Aorta (tissue), 5 donors: ENCODE data around the gene PRR18. TPM values are rescaled to one million over a fixed set of nuclear protein-coding genes. Genes with fewer than 3 reads are reported as not detected.
A peak's percentile ranks its signal among the peaks of the same experiment; 100 is the strongest.

ENCODE experiments used
- ATAC-seq: fragments of 200-7000 bp; cut with Tn5 transposase; one replicate; pipeline ENCODE4 v1.9.1; 2022; ENCODE audit warnings: moderate library complexity; ENCODE audit not compliant: low FRiP score
- DNase-seq, 2 donors: peaks; one replicate each; pipeline ENCODE4 v3.0.0-alpha.2; 2020
- H3K27ac ChIP-seq, 2 donors: one replicate each; pipeline ENCODE4 v1.5.1; 2013; ENCODE audit warnings: low read length in 2 of 2, mild to moderate bottlenecking in 2 of 2, moderate library complexity in 2 of 2, control low read depth in 1 of 2, inconsistent platforms in 1 of 2, low read depth in 1 of 2
- H3K27me3 ChIP-seq, 2 donors: one replicate each; pipeline ENCODE4 v1.6.1; 2013; ENCODE audit warnings: control low read depth in 1 of 2, low read length in 1 of 2, mild to moderate bottlenecking in 1 of 2, moderate library complexity in 1 of 2; ENCODE audit not compliant: insufficient read depth in 2 of 2, control insufficient read depth in 1 of 2
- H3K36me3 ChIP-seq, 2 donors: one replicate each; pipeline ENCODE4 v1.6.1; 2013; ENCODE audit warnings: control low read depth in 1 of 2, low read length in 1 of 2, mild to moderate bottlenecking in 1 of 2; ENCODE audit not compliant: insufficient read depth in 2 of 2, control insufficient read depth in 1 of 2
- H3K4me1 ChIP-seq, 2 donors: one replicate each; pipeline ENCODE4 v1.6.1; 2013; ENCODE audit warnings: low read length in 2 of 2, control low read depth in 1 of 2, mild to moderate bottlenecking in 1 of 2, moderate library complexity in 1 of 2; ENCODE audit not compliant: insufficient read depth in 2 of 2, control insufficient read depth in 1 of 2
- H3K4me3 ChIP-seq, 2 donors: one replicate each; pipeline ENCODE4 v1.5.1; 2013; ENCODE audit warnings: low read length in 2 of 2, control low read depth in 1 of 2, mild to moderate bottlenecking in 1 of 2
- H3K9me3 ChIP-seq: one replicate; pipeline ENCODE4 v1.6.1; 2013; ENCODE audit warnings: mild to moderate bottlenecking, low read length; ENCODE audit not compliant: control insufficient read depth
- WGBS, 2 donors: extraction: QIAGEN DNeasy Blood & Tissue Kit; methylation state at CpG; one replicate each; pipeline ENCODE4 v1.1.7; 2013; 5-methylcytosine and 5-hydroxymethylcytosine counted together
- intact Hi-C, 2 donors: fragments of 100-400 bp; cut with DNase I; formaldehyde crosslinking; loops; one replicate each; pipeline versions ENCODE4 v1.14.2 to v1.15.0; 2022
- polyA plus RNA-seq, 2 donors: library from polyadenylated mRNA; stranded (reverse); fragments of 200-250 nt; gene quantifications; one replicate each; pipeline ENCODE4 v1.2.3, GENCODE V29; 2013
- total RNA-seq, 2 donors: library from RNA; stranded (reverse); fragmentation: NEBNext Ultra II Directional; extraction: Animal tissue kit (Norgen Biotek cat#: 25700); gene quantifications; one replicate each; pipeline ENCODE4 v1.2.1, GENCODE V29; 2021
- donor health status: healthy with polysubstance abuse.
- donor health status: Bipolar disorder and iron deficiency.
- donor health status: DM: no; HTN: no; CAD: no.
- donor health status: DM: no; HTN: no; CAD: no.
- donor health status: DM: yes; HTN: yes; CAD: no.

Gene PRR18
- total and polyA plus RNA-seq, 4 donors = not detected

DNA sequence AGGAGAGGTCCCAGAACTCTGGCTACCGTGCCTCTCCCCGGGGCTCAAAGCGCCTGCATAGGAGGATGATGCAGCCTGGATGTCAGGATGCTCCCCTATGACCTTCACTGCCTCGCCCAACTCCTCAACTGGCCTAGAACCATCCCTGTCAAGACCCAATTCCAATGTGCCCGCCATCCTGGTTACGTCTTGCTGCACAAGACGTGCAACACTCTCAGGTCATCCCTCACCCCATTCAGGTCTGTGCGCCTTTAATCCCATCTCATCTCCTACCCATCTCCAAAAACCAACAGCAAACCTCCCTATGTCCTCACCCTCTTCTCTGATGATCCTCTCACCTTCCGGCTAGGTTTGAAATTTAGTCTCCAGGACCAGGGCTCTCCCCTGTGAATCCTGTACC lies 30.7 kb upstream of the PRR18 start:
- DNase-seq (no peak), ATAC-seq (no peak)
- H3K36me3 ChIP-seq = no peaks in the 10 kb centered on the region
- intact Hi-C loops = no loop called here
- WGBS, 2 donors = 96% methylated on average over 9 of the region's 9 CpGs
- H3K4me3 ChIP-seq = no peak overlapping the region
- H3K27ac ChIP-seq = no peak overlapping the region
- H3K27me3 ChIP-seq = no peaks in the 10 kb centered on the region
- H3K4me1 ChIP-seq = peaks cover 0 to 3% of the 10 kb centered on the region in 2 donors
- no peaks in the 10 kb centered on the region for H3K9me3 ChIP-seq

GRCh38 chr6:166336847-166337246 lies 28.7 kb upstream of the PRR18 start:
- no peaks in the 10 kb centered on the region for H3K9me3 ChIP-seq
- WGBS, 2 donors = 16 to 30% methylated on average over 3 of the region's 3 CpGs
- H3K4me1 ChIP-seq = peaks cover 0 to 3% of the 10 kb centered on the region in 2 donors
- no peak overlapping the region for H3K4me3 ChIP-seq
- no peak for DNase-seq
- no peak overlapping the region for H3K27ac ChIP-seq
- no peaks in the 10 kb centered on the region for H3K27me3 ChIP-seq
- intact Hi-C loops = no loop called here
- no peak for ATAC-seq
- H3K36me3 ChIP-seq = no peaks in the 10 kb centered on the region

DNA sequence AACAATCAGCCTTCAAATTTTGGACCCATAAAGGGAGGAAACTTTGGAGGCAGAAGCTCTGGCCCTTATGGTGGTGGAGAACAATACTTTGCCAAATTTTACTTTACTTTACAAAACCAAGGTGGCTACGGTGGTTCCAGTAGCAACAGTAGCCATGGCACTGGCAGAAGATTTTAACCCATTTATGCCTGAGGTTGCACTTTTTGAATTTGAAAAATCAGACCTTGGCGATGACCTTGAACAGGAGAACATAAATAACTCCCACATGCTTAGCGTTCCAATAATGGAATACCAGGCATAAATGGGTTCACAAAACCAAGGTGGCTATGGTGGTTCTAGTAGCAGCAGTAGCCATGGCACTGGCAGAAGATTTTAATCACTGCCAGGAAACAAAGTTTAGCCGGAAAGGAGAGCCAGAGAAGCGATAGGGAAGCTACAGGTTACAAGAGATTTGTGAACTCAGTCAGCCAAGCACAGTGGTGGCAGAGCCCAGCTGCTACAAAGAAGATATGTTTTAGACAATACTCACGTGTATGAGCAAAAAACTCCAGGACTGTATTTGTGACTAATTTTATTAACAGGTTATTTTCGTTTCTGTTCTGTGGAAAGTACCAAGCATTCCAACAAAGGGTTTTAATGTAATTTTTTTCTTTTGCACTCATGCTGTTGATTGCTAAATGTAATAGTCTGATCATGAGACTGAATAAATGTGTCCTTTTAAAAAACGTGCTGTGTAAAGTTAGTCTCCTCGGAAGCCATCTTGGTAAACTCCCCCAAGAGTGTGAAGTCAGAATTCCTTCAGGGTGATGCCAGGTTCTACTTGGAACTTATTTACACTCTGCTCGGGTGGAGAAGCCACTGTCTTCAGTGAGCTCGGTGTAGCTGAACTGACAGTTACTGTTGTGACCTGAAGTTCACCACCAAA lies 27.4 kb upstream of the PRR18 start:
- H3K4me1 ChIP-seq = peaks cover 0 to 3% of the 10 kb centered on the region in 2 donors
- no peak overlapping the region for H3K4me3 ChIP-seq
- intact Hi-C loops = no loop called here
- no peaks in the 10 kb centered on the region for H3K27me3 ChIP-seq
- WGBS, 2 donors = 63 to 71% methylated on average over 11 of the region's 11 CpGs
- DNase-seq = no peak
- ATAC-seq = no peak
- H3K36me3 ChIP-seq = no peaks in the 10 kb centered on the region
- no peaks in the 10 kb centered on the region for H3K9me3 ChIP-seq
- H3K27ac ChIP-seq = no peak overlapping the region

GRCh38 chr6:166334878-166335277 lies 26.7 kb upstream of the PRR18 start:
- 93 to 96% methylated on average over 8 of the region's 8 CpGs for WGBS, 2 donors
- no peak for ATAC-seq

GRCh38 chr6:166333172-166333995 lies 25.2 kb upstream of the PRR18 start:
- intact Hi-C loops = no loop called here
- no peaks in the 10 kb centered on the region for H3K36me3 ChIP-seq
- no peak for DNase-seq
- 88% methylated on average over 23 of the region's 23 CpGs for WGBS, 2 donors
- no peaks in the 10 kb centered on the region for H3K9me3 ChIP-seq
- no peak for ATAC-seq
- no peak overlapping the region for H3K4me3 ChIP-seq
- no peaks in the 10 kb centered on the region for H3K27me3 ChIP-seq
- H3K27ac ChIP-seq = no peak overlapping the region
- H3K4me1 ChIP-seq = no peaks in the 10 kb centered on the region

More at GRCh38 chr6:166334878-166335277, 26.7 kb upstream of the PRR18 start:
- Histone ChIP-seq H3K9me3 (no peaks in the 10 kb centered on the region), H3K27ac (no peak overlapping the region), H3K4me1 (peaks cover 0 to 3% of the 10 kb centered on the region in 2 donors), H3K36me3 (no peaks in the 10 kb centered on the region), H3K27me3 (no peaks in the 10 kb centered on the region), H3K4me3 (no peak overlapping the region)
- no peak for DNase-seq
- intact Hi-C loops = no loop called here

GRCh38 chr6:166331503-166332415 lies 23.6 kb upstream of the PRR18 start:
- DNase-seq (no peak), ATAC-seq (no peak)
- no peaks in the 10 kb centered on the region for H3K27me3 ChIP-seq
- intact Hi-C loops = no loop called here
- no peaks in the 10 kb centered on the region for H3K9me3 ChIP-seq
- WGBS, 2 donors = 84 to 86% methylated on average over 13 of the region's 13 CpGs
- H3K27ac ChIP-seq = no peak overlapping the region
- H3K36me3 ChIP-seq = peaks cover 0 to 5% of the 10 kb centered on the region in 2 donors
- H3K4me3 ChIP-seq = no peak overlapping the region
- H3K4me1 ChIP-seq = no peaks in the 10 kb centered on the region

- DNase-seq (no peak), ATAC-seq (peak; percentile 59)
- WGBS, 2 donors = 23 to 25% methylated on average over 11 of the region's 11 CpGs
- H3K9me3 ChIP-seq = no peaks in the 10 kb centered on the region
- no peaks in the 10 kb centered on the region for H3K4me1 ChIP-seq
- intact Hi-C loops = no loop called here
- H3K4me3 ChIP-seq = no peak overlapping the region
- peaks cover 2 to 6% of the 10 kb centered on the region in 2 donors for H3K36me3 ChIP-seq
- H3K27me3 ChIP-seq = no peaks in the 10 kb centered on the region
- no peak overlapping the region for H3K27ac ChIP-seq
These were observed 22.4 kb upstream of the PRR18 start for GRCh38 chr6:166330612-166331011.

- Histone ChIP-seq H3K4me3 (no peak overlapping the region), H3K27ac (no peak overlapping the region), H3K27me3 (no peaks in the 10 kb centered on the region), H3K9me3 (no peaks in the 10 kb centered on the region), H3K36me3 (peaks cover 10 to 16% of the 10 kb centered on the region in 2 donors), H3K4me1 (no peaks in the 10 kb centered on the region)
- intact Hi-C loops = no loop called here
- ATAC-seq (no peak), DNase-seq (no peak)
- WGBS, 2 donors = 87 to 88% methylated on average over 6 of the region's 6 CpGs
These were observed 17.3 kb upstream of the PRR18 start for GRCh38 chr6:166325383-166326042.
